ENCODE data around the gene DAO. TPM values are rescaled to one million over a fixed set of nuclear protein-coding genes. Genes with fewer than 3 reads are reported as not detected.

Gene DAO
- total and polyA plus RNA-seq, 2 of the 4 experiments (the other 2 are of a cell fraction) = not detected

DNA sequence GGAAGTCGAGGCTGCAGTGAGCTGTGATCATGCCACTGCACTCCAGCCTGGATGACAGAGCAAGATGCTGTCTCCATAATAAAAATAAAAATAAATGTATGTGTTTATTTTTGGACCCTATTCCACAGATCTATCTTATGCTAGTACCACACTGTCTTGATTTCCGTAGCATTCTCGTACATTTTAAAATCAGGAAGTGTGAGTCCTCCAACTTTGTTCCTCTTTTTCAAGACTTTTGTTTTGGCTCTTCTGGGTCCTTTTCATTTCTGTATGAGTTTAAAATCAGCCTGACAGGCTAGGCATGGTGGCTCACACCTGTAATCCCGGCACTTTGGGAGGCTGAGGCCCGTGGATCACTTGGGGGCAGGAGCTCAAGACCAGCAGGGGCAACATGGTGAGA is 25.8 kb downstream of the DAO start:
- peaks cover 6% of the 10 kb centered on the region for H3K27me3 ChIP-seq (ENCODE audit: control insufficient read depth, insufficient read depth, low read length)
- no peak overlapping the region for H3K14ac ChIP-seq (replicated peaks; ENCODE audit: low read depth, low read length)
- DNase-seq = no peak
- no peak overlapping the region for H2AK5ac ChIP-seq (ENCODE audit: low read depth, low read length)
- ATAC-seq (ENCODE audit: low read depth) = no peak
- BruUV-seq (replicated peaks) = no TSS peak
- H3K36me3 ChIP-seq (ENCODE audit: control insufficient read depth, insufficient read depth, low read length) = no peaks in the 10 kb centered on the region
- H4K20me1 ChIP-seq (ENCODE audit: insufficient read depth, low read length) = no peaks in the 10 kb centered on the region
- dilution Hi-C loops (cut with HindIII; ENCODE audit: low sequenced_read_pairs, unreplicated experiment) = no loop called here
- ChIA-PET POLR2A (ENCODE audit: unreplicated experiment) (no interaction called here), CTCF (no interaction called here)
- H3K4ac ChIP-seq (ENCODE audit: low read depth, low read length) = no peak overlapping the region
- no peak overlapping the region for H2AK9ac ChIP-seq (replicated peaks; ENCODE audit: low read depth, low read length, poor library complexity)
- H2BK15ac ChIP-seq (ENCODE audit: low read depth, low read length) = no peak overlapping the region
- H3K4me2 ChIP-seq (ENCODE audit: low read depth, low read length) = no peak overlapping the region
- no peak overlapping the region for H2BK5ac ChIP-seq (ENCODE audit: low read depth, low read length, poor library complexity, severe bottlenecking)
- peaks cover 6% of the 10 kb centered on the region; the same call in 1 of the 2 replicates for H3K9me1 ChIP-seq (ENCODE audit: insufficient read depth, low read length)
- no peak overlapping the region for H2BK20ac ChIP-seq (ENCODE audit: low read depth, low read length)
- WGBS, 2 experiments (ENCODE audit: extremely low coverage in 2 of 2, insufficient read length in 1 of 2) = 20% methylated on average over 1 of the region's 5 CpGs; no CpG with 5 or more reads in 1 of the 2 experiments
- H3K27ac ChIP-seq (ENCODE audit: insufficient read depth, low read length) = no peak overlapping the region
- TF ChIP-seq BHLHE40 (IDR thresholded peaks at IDR 0.05; ENCODE audit: low read depth, low read length) = no peak
- no peak for TF ChIP-seq NFE2L2 (IDR thresholded peaks at IDR 0.05; ENCODE audit: low read depth, low read length)
- TF ChIP-seq RAD21 (IDR thresholded peaks at IDR 0.05; ENCODE audit: low read length) = no peak
- no peak for TF ChIP-seq MXI1 (IDR thresholded peaks at IDR 0.05; ENCODE audit: borderline replicate concordance, low read depth, low read length)
- no peak for TF ChIP-seq SMC3 (IDR thresholded peaks at IDR 0.05; ENCODE audit: low read depth, low read length)
- no peak for TF ChIP-seq MAZ (IDR thresholded peaks at IDR 0.05; ENCODE audit: borderline replicate concordance, low read depth, low read length)
- TF ChIP-seq RFX5 (IDR thresholded peaks at IDR 0.05; ENCODE audit: low read depth, low read length) = no peak
- TF ChIP-seq, protein P1, sequence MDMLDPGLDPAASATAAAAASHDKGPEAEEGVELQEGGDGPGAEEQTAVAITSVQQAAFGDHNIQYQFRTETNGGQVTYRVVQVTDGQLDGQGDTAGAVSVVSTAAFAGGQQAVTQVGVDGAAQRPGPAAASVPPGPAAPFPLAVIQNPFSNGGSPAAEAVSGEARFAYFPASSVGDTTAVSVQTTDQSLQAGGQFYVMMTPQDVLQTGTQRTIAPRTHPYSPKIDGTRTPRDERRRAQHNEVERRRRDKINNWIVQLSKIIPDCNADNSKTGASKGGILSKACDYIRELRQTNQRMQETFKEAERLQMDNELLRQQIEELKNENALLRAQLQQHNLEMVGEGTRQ (IDR thresholded peaks at IDR 0.05; ENCODE audit: low read depth, low read length) = no peak
- TF ChIP-seq RCOR1 (IDR thresholded peaks at IDR 0.05; ENCODE audit: insufficient replicate concordance, low read length) = no peak
- in situ Hi-C loops (cut with MboI; ENCODE audit: low sequenced_read_pairs) = no loop called here
- H4K91ac ChIP-seq (ENCODE audit: insufficient read depth, low read depth, low read length) = no peak overlapping the region
- no peak overlapping the region for H4K8ac ChIP-seq (ENCODE audit: low read depth in 2 of 2, low read length in 2 of 2)
- intact Hi-C loops (cut with micrococcal nuclease) = no loop called here
- H3K4me3 ChIP-seq (ENCODE audit: insufficient read depth, low read depth, low read length) = no peak overlapping the region
- H3K79me1 ChIP-seq (ENCODE audit: low read depth in 1 of 2, low read length in 2 of 2) = no peaks in the 10 kb centered on the region
- no peak overlapping the region for H2BK120ac ChIP-seq (ENCODE audit: low read depth, low read length)
- H4K5ac ChIP-seq (ENCODE audit: low read depth, low read length) = no peak overlapping the region
- no peaks in the 10 kb centered on the region; the same call in 1 of the 2 replicates for H3K9me3 ChIP-seq (ENCODE audit: control insufficient read depth, insufficient read depth, low read length)
- H3K4me1 ChIP-seq (ENCODE audit: control insufficient read depth, insufficient read depth, low read length) = no peaks in the 10 kb centered on the region
- no peak overlapping the region for H3K18ac ChIP-seq (ENCODE audit: low read depth, low read length)
- no peak overlapping the region for H3K9ac ChIP-seq (ENCODE audit: low read depth, low read length)
- H3K56ac ChIP-seq (ENCODE audit: extremely low read depth, insufficient read depth, low read length) = no peak overlapping the region
- no peak overlapping the region for H3K23ac ChIP-seq (ENCODE audit: low read depth, low read length)
- H2AFZ ChIP-seq (replicated peaks; ENCODE audit: low read length, poor library complexity) = no peak overlapping the region

Data from IMR-90 (cell line).